DOHH2 (cell line): ENCODE data around the gene OR4D9.

Source experiments
- EZH2phosphoT487 ChIP-seq: fragments of 200-600 bp; sonication (generic); IDR thresholded peaks from 2 replicates; pipeline ENCODE4 v1.6.1; 2017; ENCODE audit warnings: borderline replicate concordance, mild to moderate bottlenecking, antibody characterized with exemption, low read length, moderate library complexity, mixed read lengths
- TF ChIP-seq, protein P1 (sequence below): fragments of 200-600 bp; sonication (generic); IDR thresholded peaks from one replicate; pipeline ENCODE4 v1.5.1; 2014; ENCODE audit warnings: antibody characterized with exemption, mild to moderate bottlenecking, low read depth, low read length; ENCODE audit not compliant: poor library complexity, severe bottlenecking

- TF ChIP-seq, protein P1, sequence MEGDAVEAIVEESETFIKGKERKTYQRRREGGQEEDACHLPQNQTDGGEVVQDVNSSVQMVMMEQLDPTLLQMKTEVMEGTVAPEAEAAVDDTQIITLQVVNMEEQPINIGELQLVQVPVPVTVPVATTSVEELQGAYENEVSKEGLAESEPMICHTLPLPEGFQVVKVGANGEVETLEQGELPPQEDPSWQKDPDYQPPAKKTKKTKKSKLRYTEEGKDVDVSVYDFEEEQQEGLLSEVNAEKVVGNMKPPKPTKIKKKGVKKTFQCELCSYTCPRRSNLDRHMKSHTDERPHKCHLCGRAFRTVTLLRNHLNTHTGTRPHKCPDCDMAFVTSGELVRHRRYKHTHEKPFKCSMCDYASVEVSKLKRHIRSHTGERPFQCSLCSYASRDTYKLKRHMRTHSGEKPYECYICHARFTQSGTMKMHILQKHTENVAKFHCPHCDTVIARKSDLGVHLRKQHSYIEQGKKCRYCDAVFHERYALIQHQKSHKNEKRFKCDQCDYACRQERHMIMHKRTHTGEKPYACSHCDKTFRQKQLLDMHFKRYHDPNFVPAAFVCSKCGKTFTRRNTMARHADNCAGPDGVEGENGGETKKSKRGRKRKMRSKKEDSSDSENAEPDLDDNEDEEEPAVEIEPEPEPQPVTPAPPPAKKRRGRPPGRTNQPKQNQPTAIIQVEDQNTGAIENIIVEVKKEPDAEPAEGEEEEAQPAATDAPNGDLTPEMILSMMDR: no peak
- no peak for TF ChIP-seq EZH2phosphoT487
Measured at GRCh38 chr11:59556115-59556916, 45.0 kb downstream of the OR4D9 start.
